WTC11 (cell line): ENCODE measurements around the gene SOX6. TPM values are rescaled to one million over a fixed set of nuclear protein-coding genes. Genes with fewer than 3 reads are reported as not detected.

Experiments used
- ATAC-seq: fragments of 200-7000 bp; cut with Tn5 transposase; 2 replicates; pipeline ENCODE4 v1.10.0; 2021; ENCODE audit warnings: mild to moderate bottlenecking, moderate library complexity
- CTCF ChIA-PET: fragments of 300-600 bp; sonication (Branson Sonifier 250); formaldehyde crosslinking; loops from one replicate; lab custom pipeline; 2021; ENCODE audit warnings: antibody characterized with exemption; lab: Charles Lee
- POLR2A ChIA-PET: fragments of 350-600 bp; sonication (Branson Sonifier 250); formaldehyde crosslinking; loops from one replicate; lab custom pipeline; 2021; ENCODE audit warnings: antibody characterized with exemption; lab: Charles Lee
- DNase-seq: peaks from one replicate; pipeline ENCODE4 v3.0.0; 2021; ENCODE audit warnings: low spot score
- H3K27ac Mint-ChIP-seq: 2 replicates; pipeline ENCODE4 v1.8.0; 2021; ENCODE audit warnings: mixed read lengths
- H3K27me3 Mint-ChIP-seq: 2 replicates; pipeline ENCODE4 v1.8.0; 2021; ENCODE audit warnings: low read depth, mild to moderate bottlenecking, moderate library complexity, mixed read lengths
- H3K36me3 Mint-ChIP-seq: 2 replicates; pipeline ENCODE4 v1.8.0; 2021; ENCODE audit warnings: mixed read lengths
- H3K4me1 Mint-ChIP-seq: 2 replicates; pipeline ENCODE4 v1.8.0; 2022; ENCODE audit warnings: mixed read lengths
- H3K4me3 Mint-ChIP-seq: 2 replicates; pipeline ENCODE4 v1.8.0; 2021; ENCODE audit warnings: mild to moderate bottlenecking, moderate library complexity, mixed read lengths
- H3K9me3 Mint-ChIP-seq: 2 replicates; pipeline ENCODE4 v1.8.0; 2021; ENCODE audit warnings: mixed read lengths
- ARID4B ChIP-seq: sonication (generic); formaldehyde crosslinking; IDR thresholded peaks from 2 replicates; pipeline ENCODE4 v1.8.0; 2023; ENCODE audit warnings: missing genetic modification reagents, mild to moderate bottlenecking, borderline replicate concordance
- ATF2 ChIP-seq: sonication (generic); formaldehyde crosslinking; IDR thresholded peaks from 2 replicates; pipeline ENCODE4 v1.8.1; 2022; ENCODE audit warnings: low read depth, missing genetic modification reagents, borderline replicate concordance
- CBFB ChIP-seq: sonication (generic); formaldehyde crosslinking; IDR thresholded peaks from 2 replicates; pipeline ENCODE4 v1.8.1; 2022; ENCODE audit warnings: mild to moderate bottlenecking, low read depth, missing genetic modification reagents
- CREB1 ChIP-seq: sonication (generic); formaldehyde crosslinking; IDR thresholded peaks from 2 replicates; pipeline ENCODE4 v1.8.0; 2023; ENCODE audit warnings: mild to moderate bottlenecking, missing genetic modification reagents
- ESRRA ChIP-seq: sonication (generic); formaldehyde crosslinking; IDR thresholded peaks from 2 replicates; pipeline ENCODE4 v1.8.1; 2022; ENCODE audit warnings: mild to moderate bottlenecking, missing genetic modification reagents, borderline replicate concordance
- ETV6 ChIP-seq: sonication (generic); formaldehyde crosslinking; IDR thresholded peaks from 2 replicates; pipeline ENCODE4 v1.8.1; 2022; ENCODE audit warnings: mild to moderate bottlenecking, missing genetic modification reagents
- GABPB1 ChIP-seq: sonication (generic); formaldehyde crosslinking; IDR thresholded peaks from 2 replicates; pipeline ENCODE4 v1.8.1; 2023; ENCODE audit warnings: mild to moderate bottlenecking, missing genetic modification reagents
- IRF2 ChIP-seq: sonication (generic); formaldehyde crosslinking; IDR thresholded peaks from 2 replicates; pipeline ENCODE4 v1.8.0; 2022; ENCODE audit warnings: low read depth, missing genetic modification reagents, borderline replicate concordance
- NFE2L1 ChIP-seq: sonication (generic); formaldehyde crosslinking; IDR thresholded peaks from 2 replicates; pipeline ENCODE4 v1.8.1; 2023; ENCODE audit warnings: missing genetic modification reagents
- NFYB ChIP-seq: sonication (generic); formaldehyde crosslinking; conservative IDR thresholded peaks from 2 replicates; pipeline ENCODE4 v1.8.0; 2022; ENCODE audit warnings: low read depth, missing genetic modification reagents
- OVOL2 ChIP-seq: fragments of 250-450 bp; sonication (Bioruptor Pico); IDR thresholded peaks from 2 replicates; pipeline ENCODE4 v1.9.0; 2021; ENCODE audit warnings: mild to moderate bottlenecking, borderline replicate concordance
- PRRX2 ChIP-seq: fragments of 250-450 bp; sonication (Bioruptor Pico); IDR thresholded peaks from 2 replicates; pipeline ENCODE4 v1.8.0; 2021; ENCODE audit warnings: mild to moderate bottlenecking
- RORB ChIP-seq: fragments of 250-450 bp; sonication (Bioruptor Pico); IDR thresholded peaks from 2 replicates; pipeline ENCODE4 v1.9.0; 2021; ENCODE audit warnings: mild to moderate bottlenecking
- ZNF219 ChIP-seq: sonication (generic); formaldehyde crosslinking; IDR thresholded peaks from 2 replicates; pipeline ENCODE4 v1.8.0; 2023; ENCODE audit warnings: missing genetic modification reagents, mild to moderate bottlenecking, borderline replicate concordance
- ZNF396 ChIP-seq: fragments of 250-450 bp; sonication (Bioruptor Pico); IDR thresholded peaks from 2 replicates; pipeline ENCODE4 v1.8.0; 2021; ENCODE audit warnings: mild to moderate bottlenecking, moderate library complexity, borderline replicate concordance
- total RNA-seq: library from RNA; stranded (reverse); gene quantifications from 3 replicates; pipeline ENCODE4 v1.2.3, GENCODE V29; 2021
- TF ChIP-seq, protein P1 (sequence below): sonication (generic); formaldehyde crosslinking; IDR thresholded peaks from 2 replicates; pipeline ENCODE4 v1.8.0; 2022; ENCODE audit warnings: mild to moderate bottlenecking, missing genetic modification reagents
- TF ChIP-seq, protein P2 (sequence below): fragments of 250-450 bp; sonication (Bioruptor Pico); IDR thresholded peaks from 2 replicates; pipeline ENCODE4 v1.8.0; 2021; ENCODE audit warnings: mild to moderate bottlenecking
- TF ChIP-seq, protein P3 (sequence below): sonication (generic); formaldehyde crosslinking; IDR thresholded peaks from 2 replicates; pipeline ENCODE4 v1.8.0; 2023; ENCODE audit warnings: missing genetic modification reagents
- TF ChIP-seq, protein P4 (sequence below): sonication (generic); formaldehyde crosslinking; IDR thresholded peaks from 2 replicates; pipeline ENCODE4 v1.8.1; 2023; ENCODE audit warnings: mild to moderate bottlenecking, missing genetic modification reagents, borderline replicate concordance
- TF ChIP-seq, protein P5 (sequence below): fragments of 250-450 bp; sonication (Bioruptor Pico); IDR thresholded peaks from 2 replicates; pipeline ENCODE4 v1.9.0; 2021; ENCODE audit warnings: mild to moderate bottlenecking

Gene SOX6
- total RNA-seq, 1 experiment from 2014 or later, result 0.13 TPM

- no peak for TF ChIP-seq ATF2 (CRISPR knock-in tag)
- TF ChIP-seq ZNF219 (CRISPR knock-in tag), result no peak
- TF ChIP-seq PRRX2, result no peak
- TF ChIP-seq, protein P1, sequence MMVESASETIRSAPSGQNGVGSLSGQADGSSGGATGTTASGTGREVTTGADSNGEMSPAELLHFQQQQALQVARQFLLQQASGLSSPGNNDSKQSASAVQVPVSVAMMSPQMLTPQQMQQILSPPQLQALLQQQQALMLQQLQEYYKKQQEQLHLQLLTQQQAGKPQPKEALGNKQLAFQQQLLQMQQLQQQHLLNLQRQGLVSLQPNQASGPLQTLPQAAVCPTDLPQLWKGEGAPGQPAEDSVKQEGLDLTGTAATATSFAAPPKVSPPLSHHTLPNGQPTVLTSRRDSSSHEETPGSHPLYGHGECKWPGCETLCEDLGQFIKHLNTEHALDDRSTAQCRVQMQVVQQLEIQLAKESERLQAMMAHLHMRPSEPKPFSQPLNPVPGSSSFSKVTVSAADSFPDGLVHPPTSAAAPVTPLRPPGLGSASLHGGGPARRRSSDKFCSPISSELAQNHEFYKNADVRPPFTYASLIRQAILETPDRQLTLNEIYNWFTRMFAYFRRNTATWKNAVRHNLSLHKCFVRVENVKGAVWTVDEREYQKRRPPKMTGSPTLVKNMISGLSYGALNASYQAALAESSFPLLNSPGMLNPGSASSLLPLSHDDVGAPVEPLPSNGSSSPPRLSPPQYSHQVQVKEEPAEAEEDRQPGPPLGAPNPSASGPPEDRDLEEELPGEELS (CRISPR knock-in tag), result no peak
Measured at GRCh38 chr11:16364254-16364653, 7.9 kb upstream of the SOX6 start (continued).

- H3K36me3 Mint-ChIP-seq, result no peaks in the 10 kb centered on the region
- no peak overlapping the region for H3K4me3 Mint-ChIP-seq
- CTCF ChIA-PET, result no interaction called here
- DNase-seq, result no peak
- peaks cover 3% of the 10 kb centered on the region for H3K27me3 Mint-ChIP-seq
- ATAC-seq, result no peak
- POLR2A ChIA-PET, result no interaction called here
- no peaks in the 10 kb centered on the region for H3K9me3 Mint-ChIP-seq
- no peak for TF ChIP-seq CBFB (CRISPR knock-in tag)
- TF ChIP-seq, protein P2, sequence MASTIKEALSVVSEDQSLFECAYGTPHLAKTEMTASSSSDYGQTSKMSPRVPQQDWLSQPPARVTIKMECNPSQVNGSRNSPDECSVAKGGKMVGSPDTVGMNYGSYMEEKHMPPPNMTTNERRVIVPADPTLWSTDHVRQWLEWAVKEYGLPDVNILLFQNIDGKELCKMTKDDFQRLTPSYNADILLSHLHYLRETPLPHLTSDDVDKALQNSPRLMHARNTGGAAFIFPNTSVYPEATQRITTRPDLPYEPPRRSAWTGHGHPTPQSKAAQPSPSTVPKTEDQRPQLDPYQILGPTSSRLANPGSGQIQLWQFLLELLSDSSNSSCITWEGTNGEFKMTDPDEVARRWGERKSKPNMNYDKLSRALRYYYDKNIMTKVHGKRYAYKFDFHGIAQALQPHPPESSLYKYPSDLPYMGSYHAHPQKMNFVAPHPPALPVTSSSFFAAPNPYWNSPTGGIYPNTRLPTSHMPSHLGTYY (CRISPR knock-in tag), result no peak
- TF ChIP-seq IRF2 (CRISPR knock-in tag), result no peak
- TF ChIP-seq, protein P3, sequence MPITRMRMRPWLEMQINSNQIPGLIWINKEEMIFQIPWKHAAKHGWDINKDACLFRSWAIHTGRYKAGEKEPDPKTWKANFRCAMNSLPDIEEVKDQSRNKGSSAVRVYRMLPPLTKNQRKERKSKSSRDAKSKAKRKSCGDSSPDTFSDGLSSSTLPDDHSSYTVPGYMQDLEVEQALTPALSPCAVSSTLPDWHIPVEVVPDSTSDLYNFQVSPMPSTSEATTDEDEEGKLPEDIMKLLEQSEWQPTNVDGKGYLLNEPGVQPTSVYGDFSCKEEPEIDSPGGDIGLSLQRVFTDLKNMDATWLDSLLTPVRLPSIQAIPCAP (CRISPR knock-in tag), result no peak
- no peak for TF ChIP-seq ZNF219 (CRISPR knock-in tag)
- TF ChIP-seq CREB1 (CRISPR knock-in tag), result no peak
- no peak for TF ChIP-seq GABPB1 (CRISPR knock-in tag)
- no peak for TF ChIP-seq ZNF396 (CRISPR knock-in tag)
- TF ChIP-seq, protein P4, sequence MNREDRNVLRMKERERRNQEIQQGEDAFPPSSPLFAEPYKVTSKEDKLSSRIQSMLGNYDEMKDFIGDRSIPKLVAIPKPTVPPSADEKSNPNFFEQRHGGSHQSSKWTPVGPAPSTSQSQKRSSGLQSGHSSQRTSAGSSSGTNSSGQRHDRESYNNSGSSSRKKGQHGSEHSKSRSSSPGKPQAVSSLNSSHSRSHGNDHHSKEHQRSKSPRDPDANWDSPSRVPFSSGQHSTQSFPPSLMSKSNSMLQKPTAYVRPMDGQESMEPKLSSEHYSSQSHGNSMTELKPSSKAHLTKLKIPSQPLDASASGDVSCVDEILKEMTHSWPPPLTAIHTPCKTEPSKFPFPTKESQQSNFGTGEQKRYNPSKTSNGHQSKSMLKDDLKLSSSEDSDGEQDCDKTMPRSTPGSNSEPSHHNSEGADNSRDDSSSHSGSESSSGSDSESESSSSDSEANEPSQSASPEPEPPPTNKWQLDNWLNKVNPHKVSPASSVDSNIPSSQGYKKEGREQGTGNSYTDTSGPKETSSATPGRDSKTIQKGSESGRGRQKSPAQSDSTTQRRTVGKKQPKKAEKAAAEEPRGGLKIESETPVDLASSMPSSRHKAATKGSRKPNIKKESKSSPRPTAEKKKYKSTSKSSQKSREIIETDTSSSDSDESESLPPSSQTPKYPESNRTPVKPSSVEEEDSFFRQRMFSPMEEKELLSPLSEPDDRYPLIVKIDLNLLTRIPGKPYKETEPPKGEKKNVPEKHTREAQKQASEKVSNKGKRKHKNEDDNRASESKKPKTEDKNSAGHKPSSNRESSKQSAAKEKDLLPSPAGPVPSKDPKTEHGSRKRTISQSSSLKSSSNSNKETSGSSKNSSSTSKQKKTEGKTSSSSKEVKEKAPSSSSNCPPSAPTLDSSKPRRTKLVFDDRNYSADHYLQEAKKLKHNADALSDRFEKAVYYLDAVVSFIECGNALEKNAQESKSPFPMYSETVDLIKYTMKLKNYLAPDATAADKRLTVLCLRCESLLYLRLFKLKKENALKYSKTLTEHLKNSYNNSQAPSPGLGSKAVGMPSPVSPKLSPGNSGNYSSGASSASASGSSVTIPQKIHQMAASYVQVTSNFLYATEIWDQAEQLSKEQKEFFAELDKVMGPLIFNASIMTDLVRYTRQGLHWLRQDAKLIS (CRISPR knock-in tag), result no peak
- no peak for TF ChIP-seq ESRRA (CRISPR knock-in tag)
- TF ChIP-seq OVOL2 (CRISPR knock-in tag), result no peak
- no peak for TF ChIP-seq ARID4B (CRISPR knock-in tag)
- no peak for TF ChIP-seq RORB (CRISPR knock-in tag)
- TF ChIP-seq NFE2L1, result no peak
- no peak for TF ChIP-seq ETV6 (CRISPR knock-in tag)
- TF ChIP-seq, protein P5, sequence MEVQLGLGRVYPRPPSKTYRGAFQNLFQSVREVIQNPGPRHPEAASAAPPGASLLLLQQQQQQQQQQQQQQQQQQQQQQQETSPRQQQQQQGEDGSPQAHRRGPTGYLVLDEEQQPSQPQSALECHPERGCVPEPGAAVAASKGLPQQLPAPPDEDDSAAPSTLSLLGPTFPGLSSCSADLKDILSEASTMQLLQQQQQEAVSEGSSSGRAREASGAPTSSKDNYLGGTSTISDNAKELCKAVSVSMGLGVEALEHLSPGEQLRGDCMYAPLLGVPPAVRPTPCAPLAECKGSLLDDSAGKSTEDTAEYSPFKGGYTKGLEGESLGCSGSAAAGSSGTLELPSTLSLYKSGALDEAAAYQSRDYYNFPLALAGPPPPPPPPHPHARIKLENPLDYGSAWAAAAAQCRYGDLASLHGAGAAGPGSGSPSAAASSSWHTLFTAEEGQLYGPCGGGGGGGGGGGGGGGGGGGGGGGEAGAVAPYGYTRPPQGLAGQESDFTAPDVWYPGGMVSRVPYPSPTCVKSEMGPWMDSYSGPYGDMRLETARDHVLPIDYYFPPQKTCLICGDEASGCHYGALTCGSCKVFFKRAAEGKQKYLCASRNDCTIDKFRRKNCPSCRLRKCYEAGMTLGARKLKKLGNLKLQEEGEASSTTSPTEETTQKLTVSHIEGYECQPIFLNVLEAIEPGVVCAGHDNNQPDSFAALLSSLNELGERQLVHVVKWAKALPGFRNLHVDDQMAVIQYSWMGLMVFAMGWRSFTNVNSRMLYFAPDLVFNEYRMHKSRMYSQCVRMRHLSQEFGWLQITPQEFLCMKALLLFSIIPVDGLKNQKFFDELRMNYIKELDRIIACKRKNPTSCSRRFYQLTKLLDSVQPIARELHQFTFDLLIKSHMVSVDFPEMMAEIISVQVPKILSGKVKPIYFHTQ (CRISPR knock-in tag), result no peak
- TF ChIP-seq NFYB, result no peak
- no peaks in the 10 kb centered on the region for H3K4me1 Mint-ChIP-seq
- no peak overlapping the region for H3K27ac Mint-ChIP-seq
Measured at GRCh38 chr11:16363706-16364105, 7.4 kb upstream of the SOX6 start.
